ENCODE results near the gene CRK. TPM values are rescaled to one million over a fixed set of nuclear protein-coding genes. Genes with fewer than 3 reads are reported as not detected.

CRK gene
- total and polyA plus RNA-seq, 2 of the 4 experiments (the other 2 are of a cell fraction): 57.6 to 100 TPM

DNA sequence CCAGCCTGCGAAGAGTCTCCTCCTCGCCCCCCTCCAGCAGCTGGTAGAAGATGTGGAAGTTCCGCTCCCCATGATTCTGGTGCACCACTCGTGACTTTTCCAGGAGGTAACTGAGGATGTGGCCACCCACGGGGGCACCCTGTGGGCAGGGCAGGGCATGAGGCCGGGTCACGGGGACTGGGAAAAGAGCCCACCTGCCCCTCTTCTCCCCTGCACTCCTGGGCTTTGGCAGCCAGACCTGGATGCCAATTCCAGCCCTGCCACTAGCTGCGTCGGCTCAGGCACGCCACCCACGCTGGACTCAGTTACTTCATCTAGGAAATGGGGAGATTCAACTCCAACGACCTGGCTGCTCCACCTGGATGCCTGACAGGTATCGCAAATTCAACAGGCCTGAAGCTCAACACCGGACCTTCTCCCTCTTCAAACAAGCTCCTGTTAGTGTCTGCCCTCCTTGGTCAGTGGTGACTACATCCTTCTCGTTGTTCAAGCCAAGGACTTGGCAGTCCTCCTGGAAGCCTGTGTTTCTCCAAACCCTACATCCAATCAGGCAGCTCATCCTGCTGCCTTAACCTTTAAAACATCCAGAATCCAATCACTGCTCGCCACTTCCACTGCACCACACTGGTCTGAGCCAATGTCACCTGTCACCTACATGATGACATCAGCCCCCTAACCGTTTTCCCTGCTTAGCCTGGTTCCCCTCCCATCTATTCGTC, 24.9 kb upstream of the CRK start:
- Histone ChIP-seq H4K20me1 (ENCODE audit: insufficient read depth, low read length) (peaks cover 48% of the 10 kb centered on the region), H2BK15ac (ENCODE audit: low read depth, low read length) (no peak overlapping the region), H3K9me3 (ENCODE audit: control insufficient read depth, insufficient read depth, low read length) (no peaks in the 10 kb centered on the region), H2BK5ac (ENCODE audit: low read depth, low read length, poor library complexity, severe bottlenecking) (no peak overlapping the region), H4K8ac (ENCODE audit: low read depth in 2 of 2, low read length in 2 of 2) (no peak overlapping the region), H2AK5ac (ENCODE audit: low read depth, low read length) (no peak overlapping the region), H2AK9ac (replicated peaks; ENCODE audit: low read depth, low read length, poor library complexity) (peak overlapping the region; percentile 7), H3K4ac (ENCODE audit: low read depth, low read length) (no peak overlapping the region), H4K91ac (ENCODE audit: insufficient read depth, low read depth, low read length) (no peak overlapping the region), H3K14ac (replicated peaks; ENCODE audit: low read depth, low read length) (no peak overlapping the region), H3K18ac (ENCODE audit: low read depth, low read length) (no peak overlapping the region), H3K27ac (ENCODE audit: insufficient read depth, low read length) (no peak overlapping the region), H3K36me3 (ENCODE audit: control insufficient read depth, insufficient read depth, low read length) (peaks cover 67% of the 10 kb centered on the region), H4K5ac (ENCODE audit: low read depth, low read length) (no peak overlapping the region), H3K9ac (ENCODE audit: low read depth, low read length) (no peak overlapping the region), H2BK20ac (ENCODE audit: low read depth, low read length) (no peak overlapping the region), H2BK120ac (ENCODE audit: low read depth, low read length) (no peak overlapping the region), H3K23ac (ENCODE audit: low read depth, low read length) (no peak overlapping the region), H2AFZ (replicated peaks; ENCODE audit: low read length, poor library complexity) (no peak overlapping the region), H3K27me3 (ENCODE audit: control insufficient read depth, insufficient read depth, low read length) (no peaks in the 10 kb centered on the region), H3K4me2 (ENCODE audit: low read depth, low read length) (no peak overlapping the region), H3K9me1 (ENCODE audit: insufficient read depth, low read length) (peaks cover 11% of the 10 kb centered on the region), H3K4me3 (ENCODE audit: insufficient read depth, low read depth, low read length) (no peak overlapping the region), H3K4me1 (ENCODE audit: control insufficient read depth, insufficient read depth, low read length) (peaks cover 8% of the 10 kb centered on the region; the same call in 1 of the 2 replicates), H3K56ac (ENCODE audit: extremely low read depth, insufficient read depth, low read length) (no peak overlapping the region), H3K79me1 (ENCODE audit: low read depth in 1 of 2, low read length in 2 of 2) (peaks cover 21 to 61% of the 10 kb centered on the region in 2 experiments)
- ATAC-seq (ENCODE audit: low read depth) (no peak), DNase-seq (peak; percentile 74)
- CTCF ChIA-PET: no interaction called here
- POLR2A ChIA-PET (ENCODE audit: unreplicated experiment): no interaction called here
- intact Hi-C loops (cut with micrococcal nuclease): no loop called here
- in situ Hi-C loops (cut with MboI; ENCODE audit: low sequenced_read_pairs): no loop called here
- WGBS, 2 experiments (ENCODE audit: extremely low coverage in 2 of 2, insufficient read length in 1 of 2): 84% methylated on average over 7 of the region's 18 CpGs; no CpG with 5 or more reads in 1 of the 2 experiments
- no peak for TF ChIP-seq RAD21 (IDR thresholded peaks at IDR 0.05; ENCODE audit: low read length)
- no peak for TF ChIP-seq RFX5 (IDR thresholded peaks at IDR 0.05; ENCODE audit: low read depth, low read length)
- TF ChIP-seq BHLHE40 (IDR thresholded peaks at IDR 0.05; ENCODE audit: low read depth, low read length): no peak
- TF ChIP-seq CEBPB (IDR thresholded peaks at IDR 0.05; ENCODE audit: low read depth, low read length): no peak
- no peak for TF ChIP-seq MAZ (IDR thresholded peaks at IDR 0.05; ENCODE audit: borderline replicate concordance, low read depth, low read length)
- TF ChIP-seq CHD1 (IDR thresholded peaks at IDR 0.05; ENCODE audit: low read depth, low read length): no peak
- no TSS peak for BruUV-seq (replicated peaks)
- dilution Hi-C loops (cut with HindIII; ENCODE audit: low sequenced_read_pairs, unreplicated experiment): no loop called here
